ENCODE results near the gene SLC2A1.

- TF ChIP-seq CTCF (IDR thresholded peaks at IDR 0.05; ENCODE audit: insufficient read depth, low read length) (no peak), POLR2AphosphoS5 (IDR thresholded peaks at IDR 0.05; ENCODE audit: low read depth) (no peak), SPI1 (IDR thresholded peaks at IDR 0.05; ENCODE audit: borderline replicate concordance, low read depth) (no peak), GABPA (IDR thresholded peaks at IDR 0.05; ENCODE audit: low read depth) (no peak)
Observed at GRCh38 chr1:42891465-42892138, 67.1 kb downstream of the SLC2A1 start.

All from HL-60 (cell line).